GM13977 (cell line): Measurements from ENCODE around the gene NEMF.
"Not testable (repeated sequence)": the region's sequence is repeated elsewhere in the genome, so short reads cannot be mapped to it uniquely, and the experiment has no call there.

Experiments
- DNase-seq: peaks from one replicate; pipeline ENCODE4 v3.0.0; 2012; ENCODE audit warnings: low spot score
- CTCF ChIP-seq: IDR thresholded peaks from 2 replicates; pipeline ENCODE4 v1.5.1; 2012; ENCODE audit warnings: mild to moderate bottlenecking, control low read depth; ENCODE audit not compliant: insufficient read depth; ENCODE audit errors: extremely low read depth, missing control alignments
- in situ Hi-C: fragments of 300-500 bp; cut with MboI; formaldehyde crosslinking; loops from one replicate; pipeline ENCODE4 v1.12.0; 2022; ENCODE audit warnings: low sequenced_read_pairs, low pct_unique_long_range_greater_than_20kb, mixed read lengths, inconsistent platforms; ENCODE audit not compliant: unreplicated experiment

NEMF gene

GRCh38 chr14:49852301-49853157, at the start of gene NEMF:
NEMF (minus strand) TSS chr14:49852788; CDS start chr14:49852753, 35 bp downstream.
- peak; percentile 73 for DNase-seq
- peak; percentile 80 for TF ChIP-seq CTCF
- in situ Hi-C loops: loop anchor here (25.0 kb wide), 1 partner anchor 685 kb away; the partner anchor contains the start of gene MAP4K5

- no peak for DNase-seq
- in situ Hi-C loops: no loop called here
- TF ChIP-seq CTCF: no peak
Measured at GRCh38 chr14:49900973-49901372, 48.4 kb upstream of the NEMF start.

GRCh38 chr14:49898485-49898884, 45.9 kb upstream of the NEMF start:
- no peak for DNase-seq
- no peak for TF ChIP-seq CTCF
- in situ Hi-C loops: no loop called here

GRCh38 chr14:49897965-49898364, 45.4 kb upstream of the NEMF start:
- no peak for DNase-seq
- no peak for TF ChIP-seq CTCF
- in situ Hi-C loops: no loop called here

GRCh38 chr14:49897414-49897813, 44.8 kb upstream of the NEMF start:
- TF ChIP-seq CTCF: no peak
- no peak for DNase-seq
- in situ Hi-C loops: no loop called here

GRCh38 chr14:49896966-49897365, 44.4 kb upstream of the NEMF start:
- no peak for TF ChIP-seq CTCF
- no peak for DNase-seq
- in situ Hi-C loops: no loop called here

GRCh38 chr14:49896272-49896671, 43.7 kb upstream of the NEMF start:
- in situ Hi-C loops, DNase-seq: not testable (repeated sequence)
